RKO (cell line): Measurements from ENCODE around the gene SAFB2.

Source experiments
- DNase-seq: peaks from one replicate; pipeline ENCODE4 v3.0.0-alpha.2; 2016; ENCODE audit warnings: low spot score

SAFB2 gene

DNA sequence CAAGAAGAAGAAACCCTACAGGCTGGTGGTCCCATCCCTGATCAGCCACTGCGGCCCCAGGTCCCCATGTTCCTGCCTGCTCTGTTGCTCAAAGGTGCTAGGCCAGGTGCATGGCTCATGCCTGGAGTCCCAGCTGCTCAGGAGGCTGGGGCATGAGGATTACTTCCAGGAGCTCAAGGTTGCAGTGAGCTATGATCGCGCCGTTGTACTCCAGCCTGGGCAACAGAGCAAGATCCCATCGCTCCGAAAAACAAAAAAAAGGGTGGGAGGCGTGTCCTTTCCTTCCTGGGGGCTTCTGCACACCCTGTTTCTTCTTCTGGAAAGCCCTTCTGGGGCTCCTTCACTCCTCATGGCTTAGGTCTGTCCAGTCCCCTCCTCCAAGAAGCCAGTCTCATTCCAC, 42.9 kb downstream of the SAFB2 start:
- DNase-seq: no peak

DNA sequence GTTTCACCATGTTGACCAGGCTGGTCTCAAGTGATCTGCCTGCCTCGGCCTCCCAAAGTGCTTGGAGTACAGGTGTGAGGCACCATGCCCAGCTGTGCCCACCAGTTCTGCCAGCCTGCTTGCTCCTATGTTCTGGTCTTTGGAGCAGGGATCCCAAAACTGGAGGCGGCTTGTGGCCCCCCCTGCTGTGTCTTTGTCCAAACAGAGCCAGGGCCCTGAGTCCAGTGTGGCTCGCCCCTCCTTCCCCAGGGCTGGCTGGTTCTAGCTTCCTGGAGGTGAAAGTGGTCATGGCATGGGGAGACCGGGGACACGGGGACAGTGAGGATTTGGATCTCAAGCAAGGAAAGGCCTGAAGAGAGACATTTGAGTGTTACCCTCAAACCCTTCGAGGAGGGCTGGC, 43.3 kb downstream of the SAFB2 start:
- DNase-seq: no peak

DNA sequence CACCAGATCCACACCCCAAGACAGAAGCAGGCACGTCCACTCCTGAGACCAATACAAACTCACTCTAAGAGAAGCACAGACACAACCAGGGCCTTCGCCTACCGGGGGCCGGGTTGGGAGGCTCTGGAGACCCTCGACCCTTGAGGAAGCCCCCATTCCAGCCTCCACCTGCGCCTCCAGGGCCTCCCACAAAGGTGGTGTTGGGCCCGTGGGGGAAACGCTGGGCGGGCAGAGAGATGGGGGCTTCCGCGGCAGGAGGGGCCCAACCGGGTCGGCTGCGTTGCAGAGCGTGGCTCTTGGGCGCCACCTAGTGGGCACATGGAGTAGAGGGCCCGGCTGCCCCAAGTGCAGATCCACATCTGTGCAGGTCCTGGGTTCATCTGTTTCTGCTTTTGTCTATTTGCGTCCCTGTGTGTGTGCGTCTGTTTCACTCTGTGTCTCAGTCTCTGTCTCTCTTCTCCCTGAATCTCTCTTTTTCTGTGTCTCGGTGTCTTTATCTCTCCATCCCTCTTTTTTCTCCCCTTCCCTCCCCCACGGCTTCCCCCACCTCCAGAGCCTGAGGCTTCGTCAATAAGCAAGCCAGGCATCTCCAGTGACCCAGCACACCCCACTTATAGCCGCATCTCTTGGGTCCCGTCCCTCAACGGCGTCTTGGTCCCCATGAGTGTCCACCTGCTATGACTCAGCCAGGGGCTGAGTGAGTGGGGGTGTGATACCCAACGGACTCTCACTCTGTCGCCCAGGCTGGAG, 44.3 kb downstream of the SAFB2 start:
- peak; percentile 45 for DNase-seq

DNA sequence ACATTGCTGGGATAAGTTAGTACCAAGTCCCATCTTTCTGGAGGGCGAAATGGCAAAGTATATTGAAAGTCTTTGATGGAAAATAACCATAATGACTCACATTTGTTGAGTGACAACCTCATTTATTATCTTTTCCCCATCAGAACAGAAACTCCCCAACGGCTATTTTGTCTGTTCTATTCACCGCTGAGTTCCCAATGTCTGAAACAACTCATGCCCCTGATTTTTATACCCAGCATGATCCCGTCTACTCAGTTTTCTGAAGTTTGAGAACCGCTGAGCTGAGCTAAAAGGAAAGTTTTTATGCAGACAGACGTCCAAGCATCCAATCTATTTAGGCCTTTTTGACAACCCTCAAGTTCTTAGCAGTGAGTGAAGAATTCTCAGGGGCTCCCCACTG, 47.0 kb downstream of the SAFB2 start:
- no peak for DNase-seq

DNA sequence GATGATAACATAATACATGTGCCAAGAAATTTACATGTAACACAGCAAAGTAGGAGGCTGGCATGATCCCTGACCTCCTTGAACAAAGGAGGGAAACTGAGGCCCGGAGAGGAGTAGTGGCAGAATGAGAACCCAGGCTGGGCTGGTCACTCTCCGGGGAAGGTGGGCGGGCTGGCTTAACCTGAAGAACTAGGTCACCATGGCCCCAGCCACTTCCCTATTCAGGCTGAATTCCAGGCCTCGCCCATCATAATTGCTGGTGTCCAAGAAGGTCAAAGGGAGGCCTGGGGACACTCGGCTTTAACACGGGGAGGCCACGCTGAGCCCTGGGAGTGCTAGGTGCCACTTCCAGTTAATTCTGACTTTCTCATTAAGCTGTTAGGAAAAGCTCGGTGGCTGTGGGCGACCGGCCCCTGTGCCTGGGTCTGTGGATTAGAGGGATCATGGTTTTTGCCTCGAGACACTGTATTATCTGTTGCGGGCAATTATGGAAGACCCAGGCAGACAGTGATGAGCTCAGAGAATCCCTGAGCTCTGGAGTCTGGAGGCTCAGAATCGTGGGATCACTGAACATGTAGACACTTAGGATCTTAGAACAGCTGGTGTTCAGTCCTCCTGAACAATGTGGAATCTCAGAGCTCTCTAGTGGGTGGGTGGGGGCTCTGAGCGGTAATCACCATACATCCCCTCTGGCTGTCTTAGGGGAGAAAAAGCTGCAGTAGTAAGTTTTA, 49.9 kb downstream of the SAFB2 start:
- no peak for DNase-seq

DNA sequence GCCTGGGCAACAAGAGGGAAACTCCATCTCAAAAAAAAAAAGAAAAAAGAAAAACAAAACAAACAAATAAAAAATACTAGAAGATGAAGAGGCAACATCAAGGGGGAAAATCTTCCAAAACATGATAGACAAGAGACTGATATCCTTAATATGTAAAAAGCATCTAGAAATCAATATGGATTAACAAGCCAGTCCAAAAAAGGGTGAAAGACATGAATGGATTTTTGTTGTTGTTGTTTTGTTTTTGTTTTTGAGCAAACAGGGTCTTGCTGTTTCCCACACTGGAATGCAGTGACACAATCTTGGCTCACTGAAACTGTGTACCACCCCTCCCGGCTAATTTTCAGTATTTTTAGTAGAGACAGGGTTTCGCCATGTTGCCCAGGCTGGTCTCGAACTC, 50.8 kb downstream of the SAFB2 start:
- DNase-seq: no peak

DNA sequence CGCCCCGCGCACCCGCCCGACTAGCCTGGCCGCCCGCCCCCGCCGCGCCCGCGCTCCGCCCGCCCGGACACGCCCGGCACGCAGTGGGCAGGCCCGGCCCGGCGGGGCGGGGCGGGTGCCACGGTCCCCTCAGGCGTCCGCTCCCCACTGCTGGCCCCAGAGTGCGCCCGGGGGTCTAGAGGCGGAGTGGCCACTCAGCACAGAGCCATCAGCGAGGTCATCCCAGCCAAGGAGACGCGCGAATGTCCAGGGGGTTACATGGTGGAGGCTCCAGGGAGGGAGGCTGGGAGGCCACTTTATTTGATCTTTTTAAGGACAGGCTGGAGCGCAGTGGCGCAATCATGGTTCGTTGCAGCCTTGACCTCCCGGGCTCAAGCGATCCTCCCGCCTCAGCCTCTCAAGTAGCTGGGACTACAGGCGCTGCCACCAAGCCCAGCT, 54.6 kb downstream of the SAFB2 start:
- DNase-seq: no peak

DNA sequence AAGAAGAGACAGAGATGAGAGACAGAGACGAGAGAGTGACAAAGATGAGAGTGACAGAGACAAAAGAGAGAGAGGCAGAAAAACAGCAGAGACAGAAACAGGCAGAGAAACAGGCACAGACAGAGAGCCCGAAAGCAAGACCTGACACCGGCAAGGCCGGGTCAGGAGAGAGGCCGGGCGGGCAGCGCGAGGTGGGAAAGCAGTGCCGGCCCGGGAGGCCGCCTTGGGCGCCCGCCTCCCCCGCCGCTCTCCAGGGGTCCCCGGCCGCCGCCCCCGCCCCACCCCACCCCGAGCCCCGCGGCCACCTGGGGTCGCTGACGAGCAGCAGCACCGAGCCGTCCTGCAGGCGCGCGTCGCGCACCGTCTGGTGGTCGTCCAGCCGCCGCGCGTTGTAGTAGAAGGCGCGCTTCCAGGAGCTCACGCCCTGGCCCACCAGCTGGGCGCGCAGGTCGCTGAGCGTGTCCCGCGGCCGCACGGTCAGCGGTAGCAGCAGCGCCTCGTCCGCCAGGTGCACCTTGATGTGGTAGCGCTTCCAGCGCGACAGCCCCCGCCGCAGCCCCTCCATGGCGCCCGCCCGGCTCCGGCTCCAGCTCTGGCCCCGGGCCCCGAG, 55.1 kb downstream of the SAFB2 start, which contains the start of gene TINCR:
Gene TINCR (minus strand): TSS at position 594 of the 610 bp plus-strand sequence.
- DNase-seq: no peak

DNA sequence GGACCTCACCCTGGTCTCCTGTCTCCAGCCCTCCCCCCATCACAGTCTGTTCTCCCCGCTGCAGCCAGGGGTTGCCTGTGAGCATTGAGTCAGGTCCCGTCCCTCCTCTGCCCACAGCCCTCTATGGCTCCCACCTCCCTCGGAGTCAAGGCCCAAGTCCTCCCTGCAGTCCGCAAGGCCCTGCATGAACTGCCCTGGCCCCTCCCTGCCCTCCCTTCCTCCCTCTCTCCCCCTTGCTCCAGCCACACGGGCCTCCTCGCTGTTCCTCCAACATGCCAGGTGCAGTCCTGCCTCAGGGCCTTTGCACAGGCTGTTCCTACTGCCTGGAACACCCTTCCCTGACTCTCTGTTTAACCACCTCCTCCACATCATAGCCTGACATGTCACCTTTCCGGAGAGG, 57.6 kb downstream of the SAFB2 start:
- no peak for DNase-seq

DNA sequence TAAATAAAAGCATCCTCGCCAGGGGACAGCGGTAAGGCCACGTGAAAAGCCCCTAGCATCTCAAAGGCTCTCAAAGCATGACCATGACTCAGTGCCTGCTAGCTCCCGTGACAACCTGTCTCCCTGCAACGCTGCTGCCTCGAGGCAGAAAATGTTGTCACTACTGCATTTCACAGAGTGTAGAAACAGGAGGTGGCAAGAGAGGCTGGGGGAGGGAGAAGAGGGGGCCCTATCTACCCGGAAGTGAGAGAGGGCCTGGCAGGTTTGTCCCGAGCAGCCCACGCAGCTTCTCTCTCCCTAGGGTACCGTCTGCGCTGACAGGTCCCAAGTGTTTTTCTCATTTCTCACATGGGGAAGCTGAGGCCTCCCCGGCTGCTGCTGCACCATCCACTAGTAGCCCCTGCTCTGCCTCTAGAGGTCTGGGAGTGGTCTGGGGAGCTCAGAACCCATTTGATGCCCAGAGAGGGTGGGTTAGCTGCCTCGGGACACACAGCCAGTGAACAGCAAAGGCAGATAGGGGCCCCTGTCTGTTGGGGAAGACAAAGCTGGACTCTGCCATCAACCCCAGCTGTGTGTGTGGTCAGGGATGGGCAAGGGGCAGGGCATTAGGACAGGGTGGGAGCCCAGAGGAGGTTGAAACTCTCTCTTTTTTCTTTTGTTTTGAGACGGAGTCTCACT, 58.5 kb downstream of the SAFB2 start:
- DNase-seq: peak; percentile 47

DNA sequence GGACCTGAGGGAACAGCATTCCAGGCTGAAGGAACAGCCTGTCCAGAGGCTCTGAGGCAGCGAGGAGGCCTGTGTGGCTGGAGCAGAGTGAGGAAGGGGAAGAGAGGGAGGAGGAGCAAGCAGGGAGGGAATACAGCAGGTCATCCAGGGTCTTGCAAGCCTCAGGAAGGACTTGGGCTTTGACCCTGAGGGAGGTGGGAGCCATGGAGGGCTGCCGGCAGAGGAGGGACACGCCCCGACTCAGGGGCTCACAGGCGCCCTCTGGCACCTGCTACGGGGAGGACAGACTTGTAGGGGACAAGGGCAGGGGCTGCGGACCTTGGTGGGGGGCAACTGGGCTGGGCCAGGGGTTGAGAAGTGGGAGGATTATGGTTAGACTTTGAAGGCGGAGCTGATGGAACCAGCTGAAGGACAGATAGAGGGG, 59.6 kb downstream of the SAFB2 start:
- no peak for DNase-seq

DNA sequence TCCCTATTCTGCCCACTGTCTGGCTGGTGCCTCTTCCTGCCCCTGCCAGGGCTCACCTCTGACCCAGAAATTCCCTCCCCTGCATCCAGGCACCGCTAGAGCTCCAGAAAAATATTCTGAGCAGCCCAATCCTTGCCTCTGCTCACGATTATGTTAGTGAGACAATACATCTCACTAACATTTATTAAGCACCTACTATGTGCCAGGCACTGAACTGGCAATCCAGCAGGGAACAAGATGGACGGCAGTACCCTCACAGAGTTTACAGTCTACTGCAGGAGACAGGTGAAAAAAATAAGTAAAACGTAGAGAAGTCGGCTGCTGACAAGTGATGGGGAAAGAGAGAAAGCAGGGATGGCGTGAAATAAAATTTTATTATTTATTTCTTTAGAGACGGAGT, 60.3 kb downstream of the SAFB2 start:
- no peak for DNase-seq

DNA sequence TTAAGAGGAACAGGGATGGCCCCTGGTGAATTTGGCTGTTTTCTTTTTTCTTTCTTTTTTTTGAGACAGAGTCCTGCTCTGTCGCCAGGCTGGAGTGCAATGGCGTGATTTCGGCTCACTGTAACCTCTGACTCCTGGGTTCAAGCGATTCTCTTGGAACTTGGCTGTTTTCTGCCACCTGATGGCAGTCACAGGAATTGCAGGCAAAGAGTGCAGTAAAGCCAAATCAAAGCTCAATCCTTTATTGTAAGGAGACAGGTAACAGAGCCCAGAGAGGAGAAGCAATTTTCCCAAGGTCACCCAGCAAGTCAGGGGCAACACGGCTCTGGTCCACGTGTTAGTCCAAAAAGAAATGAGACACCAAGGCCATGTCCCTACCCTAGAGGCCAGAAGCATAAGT, 61.0 kb downstream of the SAFB2 start:
- DNase-seq: no peak

DNA sequence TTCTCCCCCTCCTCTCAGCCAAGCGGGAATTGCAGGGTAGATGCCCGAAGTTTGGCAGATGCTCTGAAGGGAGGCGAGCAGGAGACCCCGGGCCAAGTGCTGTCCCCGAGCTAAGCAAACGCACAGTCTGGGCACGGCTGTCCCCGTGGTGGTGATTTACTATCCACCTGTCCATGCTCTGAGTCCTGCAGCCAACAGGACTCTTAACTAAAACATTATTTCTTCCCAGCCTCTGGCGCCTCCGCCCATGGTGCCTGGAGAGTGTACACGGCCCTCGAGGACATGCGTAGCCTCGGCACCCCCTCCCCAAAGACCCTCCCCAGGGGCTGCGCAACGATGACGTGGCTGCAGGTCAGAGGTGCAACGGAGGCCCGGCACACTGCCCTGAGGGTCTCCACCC, 62.4 kb downstream of the SAFB2 start:
- DNase-seq: no peak

DNA sequence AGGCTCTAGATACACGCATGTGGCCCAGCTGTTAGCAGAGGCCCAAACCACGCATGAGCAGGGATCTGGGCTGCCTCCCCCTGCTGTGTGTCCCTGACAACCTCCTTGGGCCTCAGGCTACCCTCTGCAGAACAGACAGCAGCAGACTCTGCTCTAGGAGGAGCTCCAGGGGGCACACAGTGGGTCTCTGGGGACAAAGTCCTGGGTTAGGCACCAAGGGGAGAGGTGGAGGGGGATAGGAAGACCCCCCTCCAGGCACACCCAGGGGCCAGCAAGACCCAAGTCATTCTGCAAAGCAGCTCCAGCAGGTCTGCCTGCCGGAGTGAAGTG, 62.8 kb downstream of the SAFB2 start:
- DNase-seq: no peak

DNA sequence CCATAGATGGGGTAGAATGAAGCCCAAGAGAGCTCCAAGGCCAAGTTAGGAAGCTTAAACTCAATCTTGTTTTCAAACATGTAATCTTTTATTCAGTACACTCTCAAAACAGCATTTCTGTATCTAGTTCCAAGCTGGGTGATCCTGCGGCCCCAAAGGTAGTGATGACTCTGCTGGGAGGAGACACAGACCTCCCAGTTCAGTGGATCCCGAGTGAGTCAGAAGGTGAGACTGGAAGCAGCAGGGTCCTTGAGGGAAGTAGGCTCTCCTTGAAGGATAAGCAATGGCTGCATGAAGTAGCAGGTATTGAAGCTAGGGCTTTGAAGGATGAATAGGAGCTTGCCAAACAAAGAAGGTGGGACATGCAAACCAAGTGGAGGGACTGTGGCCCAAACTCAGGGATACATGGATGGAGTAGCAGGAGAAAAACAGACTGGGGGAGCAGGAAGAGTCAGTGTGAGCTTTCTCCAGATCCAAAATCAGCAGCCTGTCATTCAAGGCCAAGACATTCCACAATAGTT, 64.4 kb downstream of the SAFB2 start:
- DNase-seq: no peak

DNA sequence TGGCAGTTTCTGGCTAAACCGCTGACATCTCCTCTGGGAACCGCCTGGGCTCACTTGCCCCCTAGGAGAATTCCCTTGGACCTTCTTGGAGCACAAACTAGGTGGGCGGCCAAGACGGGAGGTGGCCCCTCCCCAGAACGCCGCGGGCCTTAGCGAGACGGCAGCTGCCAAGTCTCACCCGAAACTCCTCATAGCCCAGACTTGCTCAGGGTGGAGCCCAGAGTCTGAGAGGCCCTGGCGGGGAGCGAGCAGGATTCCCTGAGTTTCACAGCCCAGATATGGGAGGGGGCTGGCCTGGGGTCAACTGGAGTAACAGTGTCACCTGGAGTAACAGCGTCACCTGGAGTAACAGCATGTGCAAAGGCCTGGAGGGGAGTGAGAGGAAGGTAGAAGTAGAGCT, 64.9 kb downstream of the SAFB2 start:
- no peak for DNase-seq

DNA sequence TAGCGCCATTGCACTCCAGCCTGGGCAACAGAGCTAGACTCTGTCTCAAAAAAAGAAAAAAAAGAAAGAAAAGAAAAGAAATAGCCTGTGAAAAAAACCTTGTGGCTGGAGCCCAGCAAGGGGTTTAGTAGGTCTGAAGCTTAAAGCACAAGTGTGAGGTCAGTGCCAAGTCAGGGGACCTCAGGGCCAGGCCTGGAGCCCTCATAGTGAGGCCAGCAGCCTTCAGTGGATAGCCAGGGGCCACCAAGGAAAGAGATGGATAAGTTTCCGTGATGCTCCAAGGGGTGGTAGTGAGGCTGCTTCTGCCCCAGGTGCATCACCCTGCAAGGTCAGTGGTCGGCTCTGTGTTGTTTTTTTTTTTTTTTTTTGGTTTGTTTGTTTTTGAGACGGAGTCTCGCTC, 67.7 kb downstream of the SAFB2 start:
- no peak for DNase-seq

DNA sequence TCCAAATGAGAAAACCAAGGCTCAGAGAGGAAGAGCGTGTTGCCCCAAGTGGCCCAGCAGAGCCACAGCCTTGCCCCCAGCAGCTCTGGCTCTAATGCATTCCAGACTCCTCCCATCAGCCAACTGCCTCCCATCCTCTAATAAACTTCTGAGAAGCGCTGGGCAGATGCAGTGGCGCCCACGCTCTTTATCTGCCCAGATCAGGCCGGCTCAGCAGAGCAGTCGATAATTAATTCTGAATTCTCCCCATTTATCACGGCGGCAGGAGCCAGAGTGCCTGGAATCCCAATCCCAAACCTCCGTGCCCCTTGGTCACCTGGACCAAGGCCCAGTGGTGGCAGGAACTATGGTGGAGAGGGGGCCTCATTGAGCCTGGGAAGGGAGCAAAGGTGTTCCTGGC, 68.7 kb downstream of the SAFB2 start:
- DNase-seq: no peak

DNA sequence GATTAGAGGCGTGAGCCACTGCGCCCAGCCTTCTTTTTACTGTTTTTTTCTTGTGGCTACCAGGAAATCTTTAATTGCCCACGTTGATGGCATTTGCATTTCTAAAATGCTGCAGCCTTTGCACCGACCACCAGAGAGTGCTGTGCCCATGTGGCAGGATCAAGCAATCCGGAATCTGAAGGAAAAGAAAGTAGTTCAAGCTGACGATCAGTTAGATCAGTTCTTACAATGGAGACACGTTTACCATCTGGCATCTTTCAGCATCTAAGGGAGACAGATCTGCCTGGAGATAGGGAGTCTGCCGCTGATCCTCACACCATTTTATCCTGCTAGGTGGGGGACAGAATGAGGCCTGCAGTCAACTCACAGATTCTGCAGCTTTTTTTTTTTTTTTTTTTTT, 74.7 kb downstream of the SAFB2 start:
- DNase-seq: peak; percentile 64

DNA sequence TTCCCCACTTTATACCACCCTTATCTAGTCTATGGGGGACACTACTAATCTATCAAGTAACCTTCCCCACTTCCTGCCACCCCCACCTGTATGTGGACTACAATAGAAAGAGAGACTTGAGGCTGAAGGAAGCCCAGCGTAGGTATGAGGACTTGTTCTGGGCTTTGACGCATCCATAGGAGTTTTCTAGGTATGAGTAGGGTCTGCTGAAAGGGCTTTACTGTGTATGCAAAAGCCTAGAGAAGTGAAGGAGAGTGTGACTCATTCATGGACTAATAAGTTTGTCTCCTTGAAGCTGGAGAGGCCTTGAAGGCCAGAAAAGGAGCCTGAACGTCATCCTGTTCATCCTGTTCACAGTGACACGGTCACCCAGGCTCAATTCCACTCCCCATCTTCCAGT, 76.6 kb downstream of the SAFB2 start:
- no peak for DNase-seq

DNA sequence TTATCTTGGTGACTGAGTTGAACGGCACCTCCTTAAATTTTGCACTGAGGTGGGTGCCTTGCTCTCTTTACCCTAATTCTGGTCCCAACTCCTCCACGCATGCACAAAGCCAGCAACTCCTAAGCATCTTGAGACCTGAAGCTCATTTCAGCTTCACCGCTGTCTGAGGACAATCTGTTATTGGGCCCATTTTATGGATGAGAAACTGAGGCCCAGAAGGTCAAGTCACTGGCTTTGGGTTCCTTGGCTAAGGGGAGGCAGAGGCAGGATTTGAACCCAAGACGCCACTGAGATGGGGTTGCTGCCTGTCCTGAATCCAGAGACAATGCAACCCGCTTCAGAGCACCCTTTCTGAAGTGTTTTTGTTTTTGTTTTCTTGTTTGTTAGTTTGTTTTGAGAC, 77.5 kb downstream of the SAFB2 start:
- DNase-seq: no peak

DNA sequence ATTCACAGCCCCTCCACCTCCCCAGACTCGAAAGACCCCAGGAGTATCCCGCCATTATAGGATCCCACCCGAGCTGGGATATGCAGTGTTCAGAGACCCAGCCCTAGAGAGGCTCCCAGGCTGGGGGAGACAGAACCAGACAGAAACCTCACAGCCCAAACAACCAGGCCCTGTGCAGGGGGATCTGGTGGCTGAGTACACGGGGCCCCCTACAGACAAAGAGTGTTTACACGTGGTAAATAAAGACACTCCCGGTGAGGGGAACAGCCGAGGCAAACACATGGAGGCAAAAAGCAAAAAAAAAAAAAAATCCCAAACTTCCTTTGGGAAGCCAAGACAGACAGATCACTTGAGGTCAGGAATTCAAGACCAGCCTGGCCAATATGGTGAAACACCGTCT, 79.9 kb downstream of the SAFB2 start:
- no peak for DNase-seq
